ENCODE data around the gene CSPG5. TPM values are rescaled to one million over a fixed set of nuclear protein-coding genes. Genes with fewer than 3 reads are reported as not detected.

CSPG5 gene
- polyA plus RNA-seq: not detected

GRCh38 chr3:47578691-47579632 lies at the start of gene CSPG5:
Gene CSPG5 (minus strand): TSS chr3:47578865. CDS start chr3:47578693, 172 bp downstream.
- peaks cover 1 to 18% (median 8%) of the 10 kb centered on the region in 3 donors for H3K27me3 Mint-ChIP-seq (ENCODE audit: low read depth in 3 of 3)
- H3K27ac Mint-ChIP-seq: no peak within 1 kb of the TSS
- peaks cover 1 to 9% of the 10 kb centered on the region in 2 donors for H3K4me1 Mint-ChIP-seq
- no peaks in the 10 kb centered on the region for H3K36me3 Mint-ChIP-seq
- no peaks in the 10 kb centered on the region for H3K9me3 Mint-ChIP-seq
- peak; percentile 19 to 24 (median 21) for DNase-seq
- H3K4me3 Mint-ChIP-seq: peak within 1 kb of the TSS; percentile 58 to 74 (median 70)

- H3K4me3 Mint-ChIP-seq: no peak overlapping the region
- peaks cover 17 to 36% (median 19%) of the 10 kb centered on the region in 3 donors for H3K36me3 Mint-ChIP-seq
Measured at GRCh38 chr3:47628426-47628825, 49.8 kb upstream of the CSPG5 start.

GRCh38 chr3:47622671-47623461 lies 44.2 kb upstream of the CSPG5 start:
- no peaks in the 10 kb centered on the region for H3K9me3 Mint-ChIP-seq
- no peak for DNase-seq
- H3K27ac Mint-ChIP-seq: peak overlapping the region in 2 of 6 donors; percentile 7 to 42
- no peaks in the 10 kb centered on the region for H3K4me1 Mint-ChIP-seq
- H3K36me3 Mint-ChIP-seq: peaks cover 16 to 34% (median 21%) of the 10 kb centered on the region in 3 donors
- no peak overlapping the region for H3K4me3 Mint-ChIP-seq
- H3K27me3 Mint-ChIP-seq (ENCODE audit: low read depth in 3 of 3): peaks cover 0 to 3% (median 2%) of the 10 kb centered on the region in 3 donors

More at GRCh38 chr3:47628426-47628825, 49.8 kb upstream of the CSPG5 start:
- DNase-seq: no peak
- Mint-ChIP-seq H3K27ac (peak overlapping the region in 1 of 6 donors; percentile 9), H3K4me1 (no peaks in the 10 kb centered on the region), H3K9me3 (no peaks in the 10 kb centered on the region), H3K27me3 (ENCODE audit: low read depth in 3 of 3) (peaks cover 0 to 9% (median 2%) of the 10 kb centered on the region in 3 donors)

- Mint-ChIP-seq H3K36me3 (peaks cover 17 to 34% (median 18%) of the 10 kb centered on the region in 3 donors), H3K4me1 (no peaks in the 10 kb centered on the region), H3K27ac (no peak overlapping the region), H3K27me3 (ENCODE audit: low read depth in 3 of 3) (peaks cover 0 to 3% (median 2%) of the 10 kb centered on the region in 3 donors), H3K4me3 (no peak overlapping the region), H3K9me3 (no peaks in the 10 kb centered on the region)
- no peak for DNase-seq
Measured at GRCh38 chr3:47617086-47618010, 38.7 kb upstream of the CSPG5 start.

- no peak for DNase-seq
- Mint-ChIP-seq H3K27ac (no peak overlapping the region), H3K4me1 (no peaks in the 10 kb centered on the region), H3K36me3 (peaks cover 6 to 33% (median 20%) of the 10 kb centered on the region in 3 donors), H3K9me3 (no peaks in the 10 kb centered on the region), H3K27me3 (ENCODE audit: low read depth in 3 of 3) (peaks cover 0 to 3% (median 0%) of the 10 kb centered on the region in 3 donors), H3K4me3 (no peak overlapping the region)
Measured at GRCh38 chr3:47614788-47615187, 36.1 kb upstream of the CSPG5 start.

GRCh38 chr3:47613722-47614121 lies 35.1 kb upstream of the CSPG5 start:
- no peak for DNase-seq
- Mint-ChIP-seq H3K27ac (no peak overlapping the region), H3K9me3 (no peaks in the 10 kb centered on the region), H3K36me3 (peaks cover 7 to 35% (median 18%) of the 10 kb centered on the region in 3 donors), H3K4me1 (no peaks in the 10 kb centered on the region), H3K4me3 (no peak overlapping the region), H3K27me3 (ENCODE audit: low read depth in 3 of 3) (no peaks in the 10 kb centered on the region)

GRCh38 chr3:47612879-47613278 lies 34.2 kb upstream of the CSPG5 start:
- Mint-ChIP-seq H3K27me3 (ENCODE audit: low read depth in 3 of 3) (no peaks in the 10 kb centered on the region), H3K36me3 (peaks cover 8 to 37% (median 19%) of the 10 kb centered on the region in 3 donors), H3K4me3 (no peak overlapping the region), H3K27ac (no peak overlapping the region), H3K4me1 (no peaks in the 10 kb centered on the region), H3K9me3 (no peaks in the 10 kb centered on the region)
- no peak for DNase-seq

GRCh38 chr3:47612178-47612577 lies 33.5 kb upstream of the CSPG5 start:
- no peak for DNase-seq
- no peaks in the 10 kb centered on the region for H3K9me3 Mint-ChIP-seq
- H3K27me3 Mint-ChIP-seq (ENCODE audit: low read depth in 3 of 3): no peaks in the 10 kb centered on the region
- no peaks in the 10 kb centered on the region for H3K4me1 Mint-ChIP-seq
- H3K36me3 Mint-ChIP-seq: peaks cover 8 to 31% (median 17%) of the 10 kb centered on the region in 3 donors
- H3K27ac Mint-ChIP-seq: peak overlapping the region in 4 of 6 donors; percentile 2 to 67 (median 34)
- no peak overlapping the region for H3K4me3 Mint-ChIP-seq

- H3K27me3 Mint-ChIP-seq (ENCODE audit: low read depth in 3 of 3): no peaks in the 10 kb centered on the region
- peak overlapping the region in 4 of 6 donors; percentile 2 to 67 (median 34) for H3K27ac Mint-ChIP-seq
- H3K4me1 Mint-ChIP-seq: no peaks in the 10 kb centered on the region
- H3K4me3 Mint-ChIP-seq: no peak overlapping the region
- no peaks in the 10 kb centered on the region for H3K9me3 Mint-ChIP-seq
- peaks cover 8 to 25% (median 17%) of the 10 kb centered on the region in 3 donors for H3K36me3 Mint-ChIP-seq
- no peak for DNase-seq
Measured at GRCh38 chr3:47611576-47611975, 32.9 kb upstream of the CSPG5 start.

GRCh38 chr3:47610583-47610982 lies 31.9 kb upstream of the CSPG5 start:
- H3K27me3 Mint-ChIP-seq (ENCODE audit: low read depth in 3 of 3): peaks cover 0 to 2% (median 0%) of the 10 kb centered on the region in 3 donors
- H3K4me3 Mint-ChIP-seq: no peak overlapping the region
- H3K4me1 Mint-ChIP-seq: no peaks in the 10 kb centered on the region
- H3K9me3 Mint-ChIP-seq: no peaks in the 10 kb centered on the region
- no peak overlapping the region for H3K27ac Mint-ChIP-seq
- no peak for DNase-seq
- peaks cover 8 to 28% (median 19%) of the 10 kb centered on the region in 3 donors for H3K36me3 Mint-ChIP-seq

- H3K4me1 Mint-ChIP-seq: peaks cover 0 to 8% of the 10 kb centered on the region in 2 donors
- no peak overlapping the region for H3K4me3 Mint-ChIP-seq
- H3K36me3 Mint-ChIP-seq: peaks cover 15 to 34% (median 25%) of the 10 kb centered on the region in 3 donors
- H3K27ac Mint-ChIP-seq: no peak overlapping the region
- no peaks in the 10 kb centered on the region for H3K9me3 Mint-ChIP-seq
- no peak for DNase-seq
- H3K27me3 Mint-ChIP-seq (ENCODE audit: low read depth in 3 of 3): peaks cover 0 to 2% (median 0%) of the 10 kb centered on the region in 3 donors
Measured at GRCh38 chr3:47607335-47607734, 28.7 kb upstream of the CSPG5 start.

- H3K4me3 Mint-ChIP-seq: no peak overlapping the region
- peaks cover 0 to 2% (median 2%) of the 10 kb centered on the region in 3 donors for H3K27me3 Mint-ChIP-seq (ENCODE audit: low read depth in 3 of 3)
- H3K36me3 Mint-ChIP-seq: peaks cover 15 to 34% (median 25%) of the 10 kb centered on the region in 3 donors
- no peak for DNase-seq
- peaks cover 0 to 10% of the 10 kb centered on the region in 2 donors for H3K4me1 Mint-ChIP-seq
- no peaks in the 10 kb centered on the region for H3K9me3 Mint-ChIP-seq
- H3K27ac Mint-ChIP-seq: peak overlapping the region in 1 of 6 donors; percentile 37
Measured at GRCh38 chr3:47606165-47606564, 27.5 kb upstream of the CSPG5 start.

- H3K9me3 Mint-ChIP-seq: no peaks in the 10 kb centered on the region
- no peak overlapping the region for H3K27ac Mint-ChIP-seq
- peaks cover 0 to 4% (median 2%) of the 10 kb centered on the region in 3 donors for H3K27me3 Mint-ChIP-seq (ENCODE audit: low read depth in 3 of 3)
Measured at GRCh38 chr3:47605652-47606051, 27.0 kb upstream of the CSPG5 start.

More at GRCh38 chr3:47605652-47606051, 27.0 kb upstream of the CSPG5 start:
- DNase-seq: no peak
- Mint-ChIP-seq H3K4me1 (peaks cover 0 to 15% of the 10 kb centered on the region in 2 donors), H3K36me3 (peaks cover 15 to 33% (median 24%) of the 10 kb centered on the region in 3 donors), H3K4me3 (no peak overlapping the region)

Data from immature natural killer cell (primary cell).